Cerebellar cortex (tissue), 1 donor: ENCODE data around the gene CMTM5.
"Not testable (repeated sequence)": the region's sequence is repeated elsewhere in the genome, so short reads cannot be mapped to it uniquely, and the experiment has no call there.

Source experiments
- DNase-seq: peaks from one replicate; pipeline ENCODE4 v3.0.0-alpha.2; 2015; ENCODE audit warnings: low spot score

CMTM5 gene

GRCh38 chr14:23399136-23399535, 22.3 kb downstream of the CMTM5 start:
- DNase-seq: no peak

DNA sequence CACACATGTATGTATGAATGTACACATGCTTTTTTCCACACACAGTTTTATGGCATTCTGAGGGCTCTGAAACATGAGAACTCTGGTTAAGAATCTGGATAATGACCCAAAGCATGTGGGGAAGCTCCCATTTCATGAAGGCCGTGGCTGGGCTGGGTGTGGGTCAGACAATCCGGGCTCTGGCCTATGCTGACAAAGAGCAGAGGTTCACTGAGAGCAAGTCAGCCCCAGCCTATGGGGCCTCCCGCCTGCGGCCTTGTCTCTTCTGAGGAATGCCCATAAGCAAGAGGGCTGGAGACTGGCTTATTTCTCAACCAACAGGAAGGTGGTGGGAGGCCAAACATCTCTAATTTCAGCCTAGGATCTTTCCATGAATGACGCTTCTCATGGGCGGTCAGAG, 22.7 kb downstream of the CMTM5 start:
- DNase-seq: no peak

DNA sequence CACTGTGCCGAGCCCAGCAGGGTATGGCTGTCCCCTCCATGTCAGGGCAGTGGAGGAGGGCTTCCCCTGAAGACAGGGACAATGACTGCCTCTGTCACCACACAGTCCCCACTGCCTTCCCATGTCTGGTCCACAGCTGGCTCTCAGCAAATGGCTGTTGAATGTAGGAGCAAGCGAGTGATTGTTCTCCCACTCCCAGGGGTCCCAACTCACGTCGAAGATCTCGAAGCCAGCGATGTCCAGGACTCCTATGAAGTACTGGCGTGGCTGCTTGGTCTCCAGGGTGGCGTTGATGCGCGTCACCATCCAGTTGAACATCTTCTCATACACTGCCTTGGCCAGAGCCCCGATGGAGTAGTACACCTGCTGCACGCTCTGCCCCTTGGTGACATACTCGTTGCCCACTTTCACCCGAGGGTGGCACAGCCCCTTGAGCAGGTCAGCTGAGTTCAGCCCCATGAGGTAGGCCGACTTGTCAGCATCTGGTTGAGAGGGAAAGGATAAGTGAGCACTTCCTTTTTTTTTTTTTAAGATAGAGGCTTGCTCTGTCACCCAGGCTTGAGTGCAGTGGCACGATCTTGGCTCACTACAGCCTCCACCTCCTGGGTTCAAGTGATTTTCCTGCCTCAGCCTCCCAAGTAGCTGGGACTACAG, 23.8 kb downstream of the CMTM5 start:
- not testable (repeated sequence) for DNase-seq

DNA sequence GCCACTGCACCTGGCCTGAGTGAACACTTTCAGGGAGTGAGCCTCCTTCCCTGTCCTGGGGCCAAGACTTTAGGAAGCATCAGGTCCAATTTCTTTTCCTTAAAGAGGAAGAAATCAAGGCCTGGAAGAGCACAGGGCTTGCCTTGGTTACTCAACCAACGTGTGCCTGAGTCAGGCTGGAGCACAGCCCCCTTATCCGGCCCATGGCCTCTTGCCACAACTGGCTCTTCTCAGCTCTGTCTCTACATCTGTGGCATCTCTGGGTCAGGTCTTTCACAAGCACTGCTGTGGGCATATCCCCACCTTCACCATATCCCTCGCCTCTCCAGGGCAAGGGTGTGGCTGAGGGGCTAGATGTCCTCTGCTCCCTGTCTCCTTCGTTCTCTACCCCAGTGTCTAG, 24.4 kb downstream of the CMTM5 start:
- no peak for DNase-seq

DNA sequence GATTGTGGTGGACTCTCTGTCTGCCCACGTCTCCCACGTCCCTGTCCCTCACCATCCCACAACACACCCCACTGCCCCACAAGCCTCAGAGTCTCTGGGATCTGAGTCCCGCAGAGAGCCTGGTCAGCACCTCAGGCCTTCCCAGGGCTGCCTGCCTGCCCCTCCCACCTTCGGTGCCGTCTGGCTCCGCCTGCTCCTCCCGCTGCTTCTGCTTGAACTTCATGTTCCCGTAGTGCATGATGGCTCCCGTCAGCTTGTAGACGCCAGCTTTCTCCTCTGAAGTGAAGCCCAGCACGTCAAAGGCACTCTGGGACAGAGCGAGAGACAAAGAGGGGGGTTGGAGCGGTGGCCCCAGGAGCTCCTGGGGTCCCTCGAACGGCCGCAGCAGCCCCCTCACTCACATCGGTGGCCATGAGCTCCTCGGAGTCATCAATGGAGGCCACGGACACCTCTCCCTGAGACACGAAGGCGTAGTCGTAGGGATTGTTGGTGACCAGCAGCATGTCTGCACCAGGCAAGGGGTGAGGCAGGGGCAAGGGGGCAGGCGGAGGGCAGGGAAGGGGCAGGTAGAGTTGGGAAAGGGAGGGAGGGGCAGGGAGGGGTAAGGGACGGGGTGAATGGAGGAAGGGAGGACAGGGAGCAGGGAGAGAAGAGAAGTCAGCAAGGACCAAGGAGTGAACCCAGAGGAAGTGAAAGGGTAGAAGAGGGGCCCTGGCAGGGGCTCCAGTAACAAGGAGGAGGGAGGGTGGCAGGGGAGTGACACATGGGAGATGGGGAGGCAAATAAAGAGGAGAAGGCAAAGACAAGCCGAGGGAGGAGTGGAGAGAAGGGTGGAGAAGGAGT, 25.7 kb downstream of the CMTM5 start:
- no peak for DNase-seq

DNA sequence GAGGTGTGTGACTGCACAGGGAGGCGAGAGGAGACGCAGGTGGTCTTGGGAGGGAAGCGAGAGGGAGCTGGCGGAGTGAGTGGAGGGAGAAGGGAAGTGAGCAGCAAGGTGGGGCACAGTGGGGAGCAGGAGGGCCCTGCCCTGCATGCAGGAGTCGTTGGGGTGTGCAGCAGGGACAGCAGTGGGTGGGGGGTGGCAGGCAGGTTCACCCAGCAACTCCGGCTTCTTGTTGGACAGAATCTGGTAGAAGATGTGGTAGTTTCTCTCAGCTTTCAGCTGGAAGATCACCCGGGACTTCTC, 26.2 kb downstream of the CMTM5 start:
- DNase-seq: no peak

GRCh38 chr14:23403908-23404307, 27.1 kb downstream of the CMTM5 start:
- DNase-seq: no peak

GRCh38 chr14:23404331-23404900, 27.6 kb downstream of the CMTM5 start:
- no peak for DNase-seq

DNA sequence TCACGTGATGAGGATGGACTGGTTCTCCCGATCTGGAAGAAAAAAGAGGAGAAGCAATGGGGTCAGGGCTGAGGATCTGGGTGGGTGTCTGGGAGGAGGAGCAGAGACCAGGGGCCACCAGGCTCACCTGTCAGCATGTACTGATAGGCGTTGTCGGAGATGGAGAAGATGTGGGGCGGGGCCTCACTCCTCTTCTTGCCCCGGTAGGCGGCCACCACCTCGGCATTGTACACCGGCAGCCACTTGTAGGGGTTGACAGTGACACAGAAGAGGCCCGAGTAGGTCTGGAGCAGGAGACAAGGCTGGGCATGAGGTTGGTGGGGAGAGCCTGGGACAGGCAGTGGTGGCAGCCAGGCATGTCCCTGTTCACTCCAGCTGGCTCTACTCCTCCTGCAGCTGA, 28.2 kb downstream of the CMTM5 start:
- no peak for DNase-seq

- DNase-seq: no peak
These were observed 28.7 kb downstream of the CMTM5 start for GRCh38 chr14:23405516-23406025.

- DNase-seq: peak; percentile 7
These were observed 29.4 kb downstream of the CMTM5 start for GRCh38 chr14:23406244-23406643.

DNA sequence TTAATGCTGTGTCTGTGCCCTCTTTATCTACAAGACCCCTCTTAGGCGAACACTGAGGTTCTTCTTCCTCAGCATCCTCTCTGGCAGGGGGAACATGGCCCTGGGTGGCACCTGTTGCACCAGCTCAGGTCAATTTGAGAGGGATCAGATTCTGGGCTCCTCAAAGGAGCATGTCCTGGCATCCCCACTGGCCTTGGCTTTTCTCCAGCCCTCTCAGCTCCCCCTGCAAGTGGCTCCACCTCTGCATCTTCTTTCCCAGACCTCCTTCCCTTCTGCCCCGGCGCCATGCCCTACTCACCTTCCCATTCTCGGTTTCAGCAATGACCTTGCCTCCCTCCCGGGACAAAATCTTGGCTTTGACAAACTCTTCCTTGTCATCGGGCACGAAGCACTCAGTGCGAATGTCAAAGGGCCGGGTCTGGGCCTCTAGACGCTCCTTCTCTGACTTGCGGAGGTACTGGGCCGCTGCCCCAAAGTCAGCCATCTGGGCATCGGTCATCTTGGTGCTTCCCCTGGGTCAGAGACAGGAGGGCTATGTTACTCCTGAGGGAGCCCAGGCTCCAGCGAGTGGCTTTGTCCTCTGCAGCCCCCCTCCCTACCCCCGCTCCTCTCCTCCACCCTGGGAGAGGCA, 30.0 kb downstream of the CMTM5 start:
- DNase-seq: no peak

GRCh38 chr14:23407516-23408306, 30.9 kb downstream of the CMTM5 start, which contains the start of gene MYH6:
MYH6 (minus strand) TSS chr14:23408273; CDS start chr14:23407223, 1,050 bp downstream.
- no peak for DNase-seq

- DNase-seq: no peak
These were observed 31.4 kb downstream of the CMTM5 start for GRCh38 chr14:23408307-23408630.

- DNase-seq: no peak
These were observed 32.6 kb downstream of the CMTM5 start for GRCh38 chr14:23409475-23409874.

- DNase-seq: no peak
These were observed 33.3 kb downstream of the CMTM5 start for GRCh38 chr14:23409966-23410635.

DNA sequence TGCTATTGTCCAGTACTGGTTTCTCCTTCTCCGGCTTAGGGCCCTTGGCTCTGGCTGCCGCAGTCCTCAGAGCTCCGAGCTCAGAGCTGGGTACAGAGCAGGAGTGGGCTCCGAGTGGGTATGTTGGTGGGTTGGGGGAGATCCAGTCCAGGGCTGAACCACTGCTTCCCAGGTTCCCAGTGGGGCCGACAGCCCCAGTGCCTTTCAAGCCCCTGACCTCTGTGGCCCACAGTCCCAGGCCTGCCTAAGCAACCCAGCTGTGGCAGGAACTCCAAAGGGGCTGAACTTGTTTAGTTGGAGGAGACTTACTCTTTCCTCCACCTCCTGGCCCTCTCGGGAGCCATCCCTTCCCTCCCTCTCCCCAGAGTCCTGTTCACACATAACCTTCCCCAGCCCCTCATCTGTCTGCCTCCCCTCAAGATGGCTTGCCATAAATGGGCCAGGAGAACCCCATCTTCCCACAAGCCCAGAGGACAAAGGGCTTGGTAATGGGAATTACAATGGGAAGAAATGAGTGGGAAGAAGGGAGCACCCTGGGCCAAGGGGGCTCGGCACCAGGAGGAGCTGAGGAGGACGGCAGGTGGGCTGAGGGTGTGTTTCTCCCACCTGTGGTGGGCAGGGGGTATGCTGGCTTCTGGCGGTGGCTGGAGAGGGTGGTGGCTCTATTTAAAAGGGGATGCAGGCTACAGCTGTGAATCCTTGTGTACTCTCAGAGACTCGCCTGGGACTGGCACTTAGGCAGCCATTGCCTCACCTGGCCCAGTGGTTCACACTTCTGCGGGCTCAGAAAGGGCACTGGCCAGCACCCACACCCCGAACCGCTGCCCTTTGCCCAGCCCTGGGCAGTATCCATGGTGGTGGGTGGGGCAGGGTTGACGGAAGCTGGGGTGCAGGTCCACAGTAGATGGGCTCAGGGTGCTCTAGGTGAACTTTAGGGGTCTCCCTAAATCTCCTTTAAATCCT, 35.0 kb downstream of the CMTM5 start:
- DNase-seq: no peak

DNA sequence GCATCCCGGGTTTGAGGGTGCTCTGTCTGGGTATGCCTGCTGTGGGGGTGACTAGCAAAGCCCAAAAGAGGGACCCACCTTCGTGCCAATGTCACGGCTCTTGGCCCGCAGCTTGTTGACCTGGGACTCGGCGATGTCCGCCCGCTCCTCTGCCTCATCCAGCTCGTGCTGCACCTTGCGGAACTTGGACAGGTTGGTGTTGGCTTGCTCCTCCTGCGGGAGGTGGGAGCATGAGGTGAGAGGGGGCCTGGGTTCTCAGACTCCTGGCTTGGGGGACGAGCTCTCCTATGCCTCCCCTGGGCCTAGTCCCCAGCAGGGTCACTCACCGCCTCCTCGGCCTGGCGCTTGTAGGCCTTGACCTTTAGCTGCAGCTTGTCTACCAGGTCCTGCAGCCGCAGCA, 36.8 kb downstream of the CMTM5 start:
- DNase-seq: no peak

GRCh38 chr14:23414254-23414653, 37.4 kb downstream of the CMTM5 start:
- no peak for DNase-seq
